Stimulated activated CD8-positive, alpha-beta memory T cell treated with anti-CD3 and anti-CD28 coated beads, Interleukin-7, amount 100 ng/mL, for 48 hours (primary cell): ENCODE data around the gene SNX3.

Experiments used
- DNase-seq, 2 donors: peaks; one replicate each; pipeline ENCODE4 v3.0.0-alpha.2; 2020; ENCODE audit warnings: low read depth in 1 of 2; ENCODE audit errors: extremely low read depth in 1 of 2

Gene SNX3

DNA sequence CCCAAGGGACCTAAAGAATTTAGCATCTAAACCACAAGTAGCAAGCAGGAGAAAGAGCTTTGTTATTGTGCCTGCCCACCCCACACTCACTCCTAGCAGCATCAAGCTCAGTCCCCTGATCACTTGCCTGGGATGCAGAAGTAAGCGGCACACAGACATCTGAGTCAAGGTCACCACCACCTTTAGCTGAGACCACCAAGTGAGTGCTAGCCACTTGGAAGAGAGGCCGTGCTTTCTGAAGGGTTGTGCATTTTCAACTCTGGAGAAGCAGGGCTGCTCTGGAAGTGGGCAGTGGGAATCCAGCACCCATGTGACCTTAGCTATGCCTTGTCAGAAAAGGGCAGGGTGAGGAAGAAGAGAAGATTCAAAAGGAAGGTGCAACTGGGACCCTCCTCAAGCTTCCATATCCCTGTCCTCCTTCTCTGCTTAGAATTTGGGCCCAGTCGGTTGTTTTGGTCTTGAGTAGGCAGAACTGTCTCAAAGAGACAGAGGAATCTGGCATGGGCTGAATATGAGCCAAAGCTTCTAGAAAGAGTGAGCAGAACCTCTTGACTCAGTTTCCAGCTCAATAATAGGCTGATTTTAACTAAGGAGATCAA lies 88.8 kb downstream of the SNX3 start:
- no peak for DNase-seq

DNA sequence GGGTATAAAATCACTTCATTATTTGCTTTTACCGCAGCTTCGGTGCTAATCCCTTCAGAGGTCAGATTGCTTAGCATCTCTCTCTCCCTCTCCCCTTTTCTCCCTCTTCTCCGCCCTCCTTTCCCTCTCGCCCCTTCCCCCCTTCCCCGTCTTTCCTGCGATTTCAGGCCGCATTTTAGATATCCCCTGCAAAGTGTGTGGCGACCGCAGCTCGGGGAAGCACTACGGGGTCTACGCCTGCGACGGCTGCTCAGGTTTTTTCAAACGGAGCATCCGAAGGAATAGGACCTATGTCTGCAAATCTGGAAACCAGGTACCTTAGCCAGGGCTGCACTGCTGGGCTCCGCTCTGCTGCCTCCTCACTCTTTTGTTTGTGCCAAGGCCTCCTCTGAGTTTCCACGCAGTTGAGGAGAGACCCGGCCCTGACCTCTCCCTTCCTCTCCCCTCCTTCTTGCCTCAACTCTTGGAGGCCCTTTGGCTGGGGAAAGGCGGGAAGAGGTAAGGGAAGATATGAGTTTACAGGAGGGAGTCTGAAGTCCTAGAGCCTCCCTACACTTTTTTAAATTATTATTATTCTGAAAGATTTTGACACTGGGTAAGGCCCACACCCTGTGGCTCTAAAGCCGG lies 89.4 kb downstream of the SNX3 start:
- no peak for DNase-seq

DNA sequence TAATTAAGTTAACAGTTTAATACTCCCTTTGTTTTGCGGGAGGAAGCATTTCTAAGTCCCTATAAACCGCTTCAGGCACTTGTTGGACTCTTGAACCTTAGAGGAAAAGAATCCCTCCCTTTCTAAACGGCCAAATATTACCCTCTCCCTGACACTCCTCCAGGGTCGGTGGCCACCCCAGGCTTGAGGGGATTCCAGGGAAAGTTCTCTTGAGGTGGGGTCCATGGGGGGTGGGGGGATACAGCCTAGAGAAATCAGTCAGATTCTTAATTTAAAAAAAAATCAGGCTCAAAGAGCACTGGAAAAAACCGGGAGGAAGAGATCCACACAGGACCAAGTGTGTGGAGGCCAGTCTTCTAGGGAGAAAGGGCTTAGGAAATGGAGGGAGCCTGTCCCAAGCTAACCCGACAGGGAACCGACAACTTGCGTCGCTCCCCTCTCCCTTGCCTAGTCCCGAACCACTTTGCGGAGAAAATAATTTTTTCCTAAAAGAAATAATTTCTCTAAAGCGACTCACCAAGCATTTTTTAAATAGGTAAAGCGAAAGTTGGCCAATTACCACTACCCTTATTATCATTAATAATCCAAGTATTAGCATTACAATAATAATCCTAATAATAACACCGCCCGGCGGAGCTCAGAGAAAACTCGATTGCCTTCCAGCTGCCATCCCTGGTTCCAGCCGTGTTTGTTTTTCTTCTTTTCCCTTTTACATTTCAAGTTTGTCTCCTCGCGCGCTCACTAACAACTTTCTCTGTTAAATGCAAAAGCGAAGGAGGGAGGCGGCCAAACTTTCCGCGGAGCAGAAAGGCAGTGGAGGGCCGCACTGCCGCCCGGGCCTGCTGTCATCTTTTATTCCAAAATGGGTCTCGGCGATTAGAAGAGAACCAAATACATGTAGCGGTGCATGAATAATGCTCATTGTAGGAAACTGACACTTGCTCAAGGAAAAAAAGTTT lies 90.2 kb downstream of the SNX3 start:
- DNase-seq: no peak

DNA sequence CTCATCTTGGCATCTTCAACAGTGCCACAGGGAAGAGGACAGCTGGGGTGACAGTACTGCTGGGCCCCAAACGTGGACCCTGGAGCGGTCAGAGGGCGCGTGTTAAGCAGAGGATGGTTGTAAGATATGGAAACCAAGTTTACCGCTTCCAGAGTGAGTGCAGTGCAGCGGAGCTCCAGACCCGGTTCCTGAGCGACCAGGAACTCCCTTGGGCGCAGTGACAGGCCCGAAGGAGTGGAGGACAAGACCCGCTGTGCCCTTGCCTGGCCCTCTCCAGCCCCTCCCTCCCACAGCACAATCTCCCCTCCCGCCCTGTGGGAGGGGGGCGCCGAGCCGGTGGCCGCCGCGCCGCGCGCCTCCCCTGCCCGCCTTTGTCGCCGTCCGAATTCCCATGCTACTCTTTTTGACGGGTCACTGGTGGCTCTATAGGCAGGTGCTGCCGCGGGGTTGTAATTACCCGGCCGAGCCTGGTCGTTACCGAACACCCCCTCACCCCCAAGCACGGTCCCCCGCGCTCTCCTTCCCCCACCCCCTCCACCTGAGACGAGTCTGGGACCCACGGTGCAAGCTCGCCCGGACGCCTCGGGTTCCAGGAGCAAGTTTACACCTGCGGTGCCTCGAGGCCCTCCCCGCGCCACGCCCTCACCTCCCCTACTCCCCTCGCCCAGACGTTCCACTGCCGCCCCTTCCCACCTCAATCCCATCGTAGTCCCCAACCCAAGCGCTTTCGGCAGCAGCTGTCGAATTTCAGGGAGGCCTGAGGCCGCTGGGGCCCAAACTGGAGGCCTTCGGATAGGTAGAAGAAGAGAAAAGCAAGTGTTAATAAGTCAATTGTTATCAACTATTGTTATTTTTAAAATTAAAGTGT lies 91.1 kb downstream of the SNX3 start:
- no peak for DNase-seq

DNA sequence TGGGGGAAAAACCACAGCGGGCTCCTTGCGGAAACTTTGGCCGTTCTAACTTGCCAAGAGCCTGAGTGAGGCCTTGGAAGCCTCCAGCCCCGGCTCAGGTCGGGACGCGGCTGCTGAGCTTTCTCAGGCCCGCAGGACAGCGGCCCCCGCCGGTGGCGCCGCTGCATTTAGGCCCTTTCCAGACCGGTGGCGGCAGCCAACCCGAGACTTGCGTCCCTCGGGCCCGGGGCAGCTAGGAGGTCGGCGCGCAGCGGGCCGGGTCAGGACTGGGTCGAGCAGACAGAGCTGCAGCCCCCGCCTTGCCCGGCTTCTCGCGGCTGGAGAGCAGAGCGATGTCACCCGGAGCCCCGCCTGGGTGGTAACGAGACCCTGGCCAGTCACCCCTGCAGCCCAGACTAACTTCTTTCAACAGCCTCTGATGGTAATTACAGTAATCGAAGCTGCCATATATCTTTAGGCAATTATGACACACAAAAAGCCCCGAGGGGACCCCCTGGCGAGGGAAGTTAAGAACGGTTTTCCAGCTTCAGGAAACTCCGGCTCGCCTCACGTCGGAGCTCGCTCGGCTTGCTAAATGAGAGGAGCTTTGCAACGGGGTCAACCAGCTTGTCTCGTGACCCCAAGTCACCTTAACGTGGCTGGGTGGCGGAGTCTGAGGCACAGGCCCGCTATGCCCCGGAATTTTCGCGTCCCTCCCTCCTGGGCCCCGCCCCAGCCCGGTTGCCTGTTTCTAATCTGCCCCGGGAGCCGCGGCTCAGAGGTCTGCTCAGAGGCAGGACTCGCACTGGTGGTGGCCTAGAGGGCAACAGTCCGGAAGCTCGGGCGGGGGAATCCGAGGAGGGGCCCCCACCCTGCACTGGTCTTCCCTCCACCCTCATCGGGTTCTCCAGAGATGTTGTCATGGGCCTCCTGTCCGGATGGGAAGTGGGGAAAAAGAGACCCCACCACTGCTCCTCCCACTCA lies 92.1 kb downstream of the SNX3 start:
- DNase-seq: no peak

DNA sequence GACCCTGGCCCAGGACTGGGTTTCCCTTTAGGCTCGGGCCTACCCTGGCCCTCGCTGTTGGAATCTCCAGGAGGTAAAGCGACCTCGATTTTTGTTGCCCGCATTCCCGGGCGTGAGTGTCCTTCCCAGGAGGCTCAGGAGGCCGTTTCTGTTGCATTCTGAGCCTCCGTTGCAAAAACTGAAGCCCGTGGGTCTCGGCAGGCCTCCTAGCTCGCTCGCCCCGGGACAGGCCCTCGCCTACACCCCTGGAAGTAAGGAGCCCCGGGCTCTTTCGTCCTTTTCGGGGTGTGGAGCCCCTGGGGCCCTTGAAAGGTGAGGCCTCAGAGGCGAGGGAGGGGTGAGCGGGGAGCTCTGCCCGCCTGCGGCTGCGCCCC lies 92.8 kb downstream of the SNX3 start:
- DNase-seq: no peak

DNA sequence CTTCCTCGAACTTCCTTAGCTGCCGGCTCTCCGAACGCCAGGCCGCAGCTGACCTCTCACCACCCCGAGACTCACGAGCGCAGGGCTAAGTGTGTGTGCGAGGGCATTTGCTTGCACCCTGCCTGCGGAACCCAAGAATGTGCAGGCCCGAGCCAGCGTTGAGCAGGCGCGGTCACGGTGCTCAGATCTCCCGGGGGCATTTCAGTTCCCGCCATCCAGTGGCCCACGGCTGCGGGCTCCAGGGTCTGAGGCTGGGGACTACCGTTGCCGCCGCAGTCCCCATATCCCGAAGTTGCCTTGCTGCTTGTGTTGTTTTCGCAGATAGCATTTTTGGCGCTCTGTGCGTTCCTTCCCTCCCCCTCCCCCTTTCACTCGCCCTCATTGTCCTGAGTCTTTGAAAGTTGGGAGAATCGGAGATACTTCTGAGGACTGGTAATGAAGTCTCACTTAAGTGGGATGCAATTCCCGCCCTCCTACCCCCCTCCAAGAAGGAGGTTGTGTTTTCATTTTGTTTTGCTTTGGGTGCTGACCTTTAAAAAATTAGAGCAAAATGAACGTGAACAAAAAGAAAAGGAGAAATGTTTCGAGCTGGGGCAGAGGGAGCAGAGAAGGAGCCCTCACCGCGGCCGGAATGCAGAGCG lies 93.3 kb downstream of the SNX3 start:
- no peak for DNase-seq

DNA sequence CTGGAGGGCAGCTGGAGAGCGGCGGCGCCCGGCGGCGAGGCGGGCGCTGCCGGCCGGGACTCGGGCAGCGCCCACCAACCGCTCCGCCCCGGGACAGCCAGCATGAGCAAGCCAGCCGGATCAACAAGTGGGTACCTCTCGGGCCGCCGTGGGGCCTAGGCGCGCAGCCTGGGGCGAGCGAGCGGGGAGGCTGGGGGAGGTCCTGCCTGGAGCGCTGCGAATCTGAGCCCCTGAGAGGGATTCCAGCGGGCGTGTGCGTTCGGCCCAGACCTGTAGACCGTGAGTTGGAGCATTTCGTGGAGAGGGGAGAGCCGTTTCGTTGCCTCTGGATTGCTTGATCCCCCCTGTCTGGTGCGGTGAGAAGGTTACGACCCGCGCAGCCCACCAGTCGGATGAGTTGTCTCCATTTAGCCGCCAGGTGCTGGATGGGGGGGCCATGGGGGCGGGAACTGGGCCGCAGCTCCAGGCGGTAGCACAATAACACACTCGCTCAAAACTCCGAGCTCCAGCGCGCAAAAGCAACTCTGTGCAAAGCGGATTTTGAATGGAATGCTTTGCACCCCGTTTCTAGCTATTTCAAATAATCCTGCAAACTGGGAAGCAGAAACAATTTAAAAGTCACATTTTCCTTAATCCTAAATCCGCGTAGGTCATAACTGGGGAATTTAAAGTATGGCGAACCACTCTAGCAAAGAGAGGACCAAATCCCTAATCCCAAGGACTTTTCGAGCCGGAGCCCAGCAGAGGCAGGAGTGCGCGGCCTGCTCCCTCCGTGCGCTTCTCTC lies 94.0 kb downstream of the SNX3 start:
- DNase-seq: no peak

DNA sequence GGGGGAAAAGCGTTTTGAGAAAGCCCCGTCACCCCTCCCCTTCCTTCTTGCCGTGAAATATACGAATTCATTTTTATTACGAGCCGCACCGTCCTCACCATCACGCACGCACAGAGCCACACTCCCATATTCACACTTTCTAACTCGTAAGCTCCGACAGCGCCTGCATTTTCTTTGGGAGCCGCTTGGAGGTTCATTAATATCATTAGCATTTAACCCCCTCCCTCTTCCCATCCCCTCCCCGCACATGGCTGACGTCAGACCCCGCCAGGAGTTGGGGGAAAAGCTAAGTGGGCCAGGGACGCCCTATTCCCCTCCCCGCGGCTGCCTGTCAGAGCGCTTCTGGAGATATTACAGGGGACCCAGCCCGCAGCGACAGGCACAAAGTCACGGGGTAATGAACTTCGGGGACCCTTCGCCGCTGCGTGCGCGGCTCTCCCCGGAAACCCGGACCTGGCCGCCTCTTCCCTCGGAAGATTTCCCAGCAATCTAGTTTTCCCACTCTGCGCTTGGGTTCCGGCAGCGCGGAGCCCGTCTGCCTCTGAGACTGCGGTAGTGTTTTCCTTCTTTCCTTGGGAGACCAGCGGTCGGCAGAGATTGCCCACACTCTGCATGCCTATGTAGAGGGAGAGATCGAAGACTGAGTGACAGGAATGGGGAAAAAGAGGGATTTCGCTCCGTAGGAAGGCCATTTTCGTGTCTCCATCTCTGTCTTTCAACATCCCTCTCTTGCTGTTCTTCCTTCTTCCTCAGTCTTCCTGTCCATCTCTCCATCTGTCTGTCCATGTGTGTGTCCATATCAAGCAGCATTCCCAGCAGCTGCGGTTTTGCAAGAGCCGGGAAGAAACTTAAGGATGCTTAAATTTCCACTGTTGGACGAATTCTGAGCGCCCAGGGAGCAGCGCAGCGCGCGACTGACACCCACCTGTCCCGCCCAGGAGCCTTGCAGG lies 94.9 kb downstream of the SNX3 start, which contains the start of gene NR2E1:
Gene NR2E1 (plus strand): TSS at position 309 of the 950 bp plus-strand sequence. CDS start 744 bp downstream, outside the sequence.
- DNase-seq: no peak

DNA sequence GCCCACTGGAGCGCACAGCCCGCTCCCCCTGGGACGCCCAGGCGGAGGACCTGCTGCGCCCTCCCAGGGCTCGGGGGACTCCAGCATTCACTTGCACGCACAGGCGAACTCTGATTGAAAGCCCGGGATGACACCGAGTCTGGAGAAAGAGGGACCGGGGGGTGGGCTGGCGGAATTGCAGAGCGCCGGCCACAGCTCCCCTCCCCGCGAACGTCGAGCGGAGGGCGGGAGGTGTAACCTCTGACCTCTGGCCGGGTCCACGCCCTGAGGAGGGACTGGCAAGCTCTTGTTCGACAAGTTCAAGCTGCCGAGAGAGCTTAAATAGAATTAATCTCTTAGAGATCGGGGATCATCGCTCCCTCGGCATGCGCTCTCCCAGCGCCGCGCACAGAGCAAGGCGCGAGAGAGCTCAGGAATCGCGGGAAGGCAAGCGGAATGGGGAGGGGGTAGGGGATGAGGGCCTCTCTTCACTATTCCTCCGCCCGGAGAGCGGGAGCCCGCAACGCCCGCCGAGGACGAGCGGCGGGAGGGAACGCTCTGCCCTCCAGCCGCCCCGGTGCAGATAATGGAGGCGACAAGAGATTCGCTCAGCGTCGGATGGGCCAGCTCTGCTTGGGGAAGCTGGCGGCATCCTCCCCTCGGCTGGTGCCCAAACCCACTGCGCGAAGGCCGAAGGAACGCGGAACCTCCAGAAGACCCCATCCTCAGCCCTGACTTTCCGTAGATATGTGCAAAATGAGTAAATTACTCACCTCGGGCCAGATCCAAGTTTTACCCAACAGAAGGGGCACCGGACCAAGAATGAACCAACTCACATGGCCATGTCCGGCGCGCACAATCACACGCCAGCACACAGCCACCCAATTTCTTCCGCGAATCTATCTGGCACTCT lies 95.8 kb downstream of the SNX3 start:
- no peak for DNase-seq

DNA sequence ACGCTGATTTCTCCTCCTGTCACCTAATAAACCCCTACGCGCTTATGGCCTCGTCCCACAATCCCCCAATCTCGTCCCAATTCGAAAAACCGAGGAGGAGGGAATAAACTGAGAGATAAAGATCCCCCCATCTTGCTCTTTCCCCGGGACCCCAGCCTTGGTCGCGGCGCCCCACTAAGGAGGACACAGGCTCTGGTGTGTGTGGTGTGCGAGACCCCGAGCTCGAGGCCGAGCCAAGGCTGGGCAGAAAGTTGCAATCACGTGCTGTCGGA lies 96.4 kb downstream of the SNX3 start:
- DNase-seq: no peak

DNA sequence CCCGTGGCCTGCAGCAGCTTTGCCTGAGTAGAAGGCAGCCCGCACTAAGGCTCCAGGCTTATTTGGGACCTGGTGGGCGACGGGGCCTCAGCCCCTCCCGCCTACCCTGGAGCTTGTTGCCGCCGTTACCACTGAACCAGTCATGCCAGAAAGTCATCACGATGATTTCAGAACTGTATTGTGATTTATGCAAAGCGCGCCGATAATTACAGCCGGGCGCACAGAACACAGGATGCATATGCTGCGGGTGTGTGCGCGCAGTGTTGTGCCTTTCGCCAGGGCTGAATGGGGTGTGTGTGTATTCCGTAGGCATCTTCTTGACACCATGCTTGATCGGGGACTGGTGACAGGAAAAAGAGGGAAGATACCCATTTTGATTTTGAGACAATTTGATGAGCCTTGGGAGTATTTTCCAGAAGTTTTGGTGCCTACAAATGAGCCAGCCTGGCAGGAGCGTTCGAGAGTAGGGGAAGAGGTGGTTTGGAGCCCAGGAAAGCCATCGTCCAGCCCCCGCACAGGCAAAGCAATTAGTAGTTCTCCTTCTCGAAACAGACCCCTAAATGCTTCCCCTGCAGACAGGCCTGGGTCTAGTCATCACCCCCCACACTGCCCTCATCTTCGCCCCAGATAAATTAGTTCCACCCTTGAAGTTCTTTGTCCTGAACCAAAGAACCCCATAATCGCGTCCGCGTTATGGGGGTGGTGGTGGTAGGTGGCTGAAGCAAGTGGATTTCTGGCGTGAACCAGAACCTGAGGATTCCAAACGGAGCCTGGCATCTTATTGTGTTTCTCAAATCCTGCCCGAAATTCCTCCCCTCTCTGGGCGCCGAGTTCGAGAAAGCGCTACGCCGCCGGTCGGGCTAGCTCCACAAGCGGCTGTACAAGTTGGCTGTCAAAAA lies 96.9 kb downstream of the SNX3 start:
- no peak for DNase-seq

DNA sequence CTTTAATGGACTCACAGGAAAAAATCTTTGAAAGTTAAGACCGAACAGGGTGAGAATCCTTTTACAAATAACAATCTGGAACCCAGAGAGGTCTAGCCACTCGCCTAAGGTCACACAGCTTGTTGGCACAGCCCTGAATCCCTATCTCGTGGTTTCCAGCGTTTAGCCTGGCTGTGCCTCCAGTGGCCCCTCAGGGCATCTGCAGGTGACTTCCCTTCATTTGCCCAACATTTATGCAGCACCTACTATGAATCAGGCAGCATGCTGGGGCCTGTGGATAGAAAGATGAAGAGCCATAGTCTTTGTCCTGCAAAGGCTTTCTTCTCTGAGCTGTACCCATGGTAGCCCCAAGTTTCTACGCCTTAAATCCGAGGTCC lies 97.6 kb downstream of the SNX3 start:
- DNase-seq: no peak

DNA sequence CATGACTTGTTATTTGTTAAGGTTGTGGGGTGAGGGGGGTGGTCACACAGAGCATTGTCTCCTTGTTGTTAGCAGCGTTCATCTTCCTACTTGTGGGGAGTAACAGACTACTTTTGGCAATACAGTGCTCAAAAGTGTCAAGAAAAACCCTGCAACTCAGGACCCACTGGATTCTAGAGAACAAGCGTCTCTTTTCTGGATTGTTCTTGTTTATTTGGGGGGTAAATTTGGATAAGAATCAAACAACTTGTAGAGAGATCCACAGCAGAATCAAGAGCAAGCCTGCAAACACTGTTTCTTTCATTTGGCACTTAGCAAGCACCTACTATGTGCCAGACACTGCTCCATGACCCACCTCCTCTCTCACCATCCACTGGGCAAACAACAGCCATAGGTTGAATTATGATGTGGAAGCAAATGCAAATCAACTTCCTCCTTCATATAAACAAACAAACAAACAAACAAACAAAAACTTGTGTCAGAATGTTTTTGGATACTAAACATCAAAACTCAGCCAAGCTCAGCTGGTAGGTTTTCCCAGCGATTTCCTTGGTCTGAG lies 99.0 kb downstream of the SNX3 start:
- DNase-seq: no peak
